IMR-90 (cell line): ENCODE measurements around the gene HACE1. TPM values are rescaled to one million over a fixed set of nuclear protein-coding genes. Genes with fewer than 3 reads are reported as not detected.

Experiments used
- ATAC-seq: fragments of 200-7000 bp; cut with Tn5 transposase; 2 replicates; pipeline ENCODE4 v1.9.1; 2020; ENCODE audit warnings: low read depth, mild to moderate bottlenecking, moderate library complexity
- BruUV-seq: library from RNA; stranded (reverse); fragments of 400-500 nt; replicated peaks from 2 replicates; lab custom pipeline; 2021; lab: Mats Ljungman, UMichigan
- CTCF ChIA-PET: fragments of 300-600 bp; formaldehyde crosslinking; extraction: SDS; loops from one replicate; lab custom pipeline; 2021; ENCODE audit warnings: antibody characterized with exemption; lab: Yijun Ruan, JAX
- POLR2A ChIA-PET: fragments of 300-600 bp; sonication (Branson Sonifier 250); formaldehyde crosslinking; loops from one replicate; lab custom pipeline; 2022; ENCODE audit warnings: antibody characterized with exemption; ENCODE audit not compliant: unreplicated experiment; lab: Charles Lee
- DNase-seq: peaks from one replicate; pipeline ENCODE4 v3.0.0; 2013
- H2AFZ ChIP-seq: replicated peaks from 2 replicates; pipeline ENCODE3; 2013; ENCODE audit warnings: low read length, mild to moderate bottlenecking; ENCODE audit not compliant: poor library complexity
- H2AK5ac ChIP-seq: 2 replicates; pipeline ENCODE4 v1.6.1; 2013; ENCODE audit warnings: low read depth, low read length, inconsistent platforms
- H2AK9ac ChIP-seq: replicated peaks from 2 replicates; pipeline ENCODE3; 2013; ENCODE audit warnings: mild to moderate bottlenecking, low read depth, low read length, moderate library complexity; ENCODE audit not compliant: poor library complexity
- H2BK120ac ChIP-seq: 2 replicates; pipeline ENCODE4 v1.6.1; 2013; ENCODE audit warnings: low read depth, low read length, inconsistent platforms
- H2BK15ac ChIP-seq: 3 replicates; pipeline ENCODE4 v1.6.1; 2013; ENCODE audit warnings: low read depth, low read length, inconsistent platforms
- H2BK20ac ChIP-seq: 2 replicates; pipeline ENCODE4 v1.6.1; 2013; ENCODE audit warnings: low read depth, mild to moderate bottlenecking, inconsistent platforms, low read length, moderate library complexity
- H2BK5ac ChIP-seq: 2 replicates; pipeline ENCODE4 v1.6.1; 2013; ENCODE audit warnings: mild to moderate bottlenecking, low read depth, low read length, inconsistent platforms; ENCODE audit not compliant: poor library complexity, severe bottlenecking
- H3K14ac ChIP-seq: replicated peaks from 2 replicates; pipeline ENCODE4 v1.6.1; 2013; ENCODE audit warnings: low read depth, low read length, inconsistent platforms
- H3K18ac ChIP-seq: 2 replicates; pipeline ENCODE4 v1.6.1; 2013; ENCODE audit warnings: low read depth, low read length, control low read depth
- H3K23ac ChIP-seq: 2 replicates; pipeline ENCODE4 v1.6.1; 2013; ENCODE audit warnings: low read depth, low read length, inconsistent platforms
- H3K27ac ChIP-seq: 2 replicates; pipeline ENCODE4 v1.5.1; 2013; ENCODE audit warnings: mild to moderate bottlenecking, control low read depth, low read length; ENCODE audit not compliant: insufficient read depth
- H3K27me3 ChIP-seq: 2 replicates; pipeline ENCODE4 v1.6.1; 2013; ENCODE audit warnings: low read length; ENCODE audit not compliant: control insufficient read depth, insufficient read depth
- H3K36me3 ChIP-seq: 2 replicates; pipeline ENCODE4 v1.6.1; 2013; ENCODE audit warnings: low read length, mixed read lengths; ENCODE audit not compliant: control insufficient read depth, insufficient read depth
- H3K4ac ChIP-seq: 2 replicates; pipeline ENCODE4 v1.6.1; 2013; ENCODE audit warnings: low read depth, low read length, inconsistent platforms
- H3K4me1 ChIP-seq: 2 replicates; pipeline ENCODE4 v1.6.1; 2013; ENCODE audit warnings: low read length, mixed read lengths; ENCODE audit not compliant: control insufficient read depth, insufficient read depth
- H3K4me2 ChIP-seq: 2 replicates; pipeline ENCODE4 v1.6.1; 2013; ENCODE audit warnings: low read depth, mild to moderate bottlenecking, control low read depth, low read length, moderate library complexity
- H3K4me3 ChIP-seq: 2 replicates; pipeline ENCODE4 v1.5.1; 2013; ENCODE audit warnings: low read depth, mild to moderate bottlenecking, control low read depth, low read length, moderate library complexity; ENCODE audit not compliant: insufficient read depth
- H3K56ac ChIP-seq: 2 replicates; pipeline ENCODE4 v1.6.1; 2013; ENCODE audit warnings: low read length, inconsistent platforms; ENCODE audit not compliant: insufficient read depth; ENCODE audit errors: extremely low read depth
- H3K79me1 ChIP-seq, 2 experiments: 2 replicates each; pipeline ENCODE4 v1.6.1; 2013; ENCODE audit warnings: low read length in 2 of 2, inconsistent platforms in 1 of 2, low read depth in 1 of 2
- H3K9ac ChIP-seq: 2 replicates; pipeline ENCODE4 v1.6.1; 2013; ENCODE audit warnings: low read depth, low read length, control low read depth
- H3K9me1 ChIP-seq: 2 replicates; pipeline ENCODE4 v1.6.1; 2013; ENCODE audit warnings: low read length, inconsistent platforms; ENCODE audit not compliant: insufficient read depth
- H3K9me3 ChIP-seq: 2 replicates; pipeline ENCODE4 v1.6.1; 2013; ENCODE audit warnings: low read length; ENCODE audit not compliant: control insufficient read depth, insufficient read depth
- H4K20me1 ChIP-seq: 2 replicates; pipeline ENCODE4 v1.6.1; 2013; ENCODE audit warnings: low read length, inconsistent platforms; ENCODE audit not compliant: insufficient read depth
- H4K5ac ChIP-seq: 2 replicates; pipeline ENCODE4 v1.6.1; 2013; ENCODE audit warnings: mild to moderate bottlenecking, low read depth, low read length, control low read depth
- H4K8ac ChIP-seq, 2 experiments: 2 replicates each; pipeline ENCODE4 v1.6.1; 2013; ENCODE audit warnings: low read depth in 2 of 2, low read length in 2 of 2, control low read depth in 1 of 2, inconsistent platforms in 1 of 2
- H4K91ac ChIP-seq: 2 replicates; pipeline ENCODE4 v1.6.1; 2013; ENCODE audit warnings: low read depth, low read length, inconsistent platforms; ENCODE audit not compliant: insufficient read depth
- CEBPB ChIP-seq: IDR thresholded peaks from 2 replicates; pipeline ENCODE4 v1.6.1; 2012; ENCODE audit warnings: low read depth, low read length, improper control_type of control experiment
- CHD1 ChIP-seq: IDR thresholded peaks from 2 replicates; pipeline ENCODE4 v1.6.1; 2012; ENCODE audit warnings: low read depth, low read length, improper control_type of control experiment
- CTCF ChIP-seq: conservative IDR thresholded peaks from 2 replicates; pipeline ENCODE4 v1.5.1; 2012; ENCODE audit warnings: mild to moderate bottlenecking, low read depth, low read length, improper control_type of control experiment
- ELK1 ChIP-seq: fragments of 150-350 bp; IDR thresholded peaks from 2 replicates; pipeline ENCODE4 v1.6.1; 2016; ENCODE audit warnings: low read depth, mild to moderate bottlenecking, low read length, moderate library complexity, borderline replicate concordance
- FOS ChIP-seq: fragments of 150-350 bp; IDR thresholded peaks from 2 replicates; pipeline ENCODE4 v1.6.1; 2016; ENCODE audit warnings: low read depth, low read length
- MAFK ChIP-seq: IDR thresholded peaks from 2 replicates; pipeline ENCODE4 v1.6.1; 2012; ENCODE audit warnings: low read depth, low read length, improper control_type of control experiment
- MAZ ChIP-seq: IDR thresholded peaks from 2 replicates; pipeline ENCODE4 v1.6.1; 2012; ENCODE audit warnings: low read depth, mild to moderate bottlenecking, low read length, improper control_type of control experiment, moderate library complexity, borderline replicate concordance
- MXI1 ChIP-seq: IDR thresholded peaks from 2 replicates; pipeline ENCODE4 v1.6.1; 2012; ENCODE audit warnings: low read depth, mild to moderate bottlenecking, low read length, moderate library complexity, borderline replicate concordance
- NFE2L2 ChIP-seq: fragments of 150-350 bp; IDR thresholded peaks from 2 replicates; pipeline ENCODE4 v1.6.1; 2016; ENCODE audit warnings: low read depth, mild to moderate bottlenecking, low read length
- POLR2A ChIP-seq: IDR thresholded peaks from 2 replicates; pipeline ENCODE4 v1.6.1; 2012; ENCODE audit warnings: mild to moderate bottlenecking, low read depth, low read length
- RCOR1 ChIP-seq: IDR thresholded peaks from 2 replicates; pipeline ENCODE4 v1.6.1; 2012; ENCODE audit warnings: mild to moderate bottlenecking, low read length, improper control_type of control experiment; ENCODE audit not compliant: insufficient replicate concordance
- RFX5 ChIP-seq: IDR thresholded peaks from 2 replicates; pipeline ENCODE4 v1.8.0; 2012; ENCODE audit warnings: low read depth, mild to moderate bottlenecking, low read length, moderate library complexity
- SMC3 ChIP-seq: fragments of 150-350 bp; IDR thresholded peaks from 2 replicates; pipeline ENCODE4 v1.6.1; 2016; ENCODE audit warnings: low read depth, mild to moderate bottlenecking, antibody characterized with exemption, low read length, moderate library complexity
- USF2 ChIP-seq: fragments of 150-350 bp; IDR thresholded peaks from 2 replicates; pipeline ENCODE4 v1.6.1; 2017; ENCODE audit warnings: mild to moderate bottlenecking, antibody characterized with exemption, low read length, low read depth
- WGBS, 2 experiments: methylation state at CpG; one replicate each; pipeline versions ENCODE4 v1.1.5 to v1.1.7; 2013; ENCODE audit warnings: missing lambda C conversion rate in 2 of 2; ENCODE audit not compliant: insufficient read length in 1 of 2; ENCODE audit errors: extremely low coverage in 2 of 2; 5-methylcytosine and 5-hydroxymethylcytosine counted together
- dilution Hi-C: fragments of 300-500 bp; cut with HindIII; formaldehyde crosslinking; loops from one replicate; pipeline ENCODE4 v1.14.3; 2018; ENCODE audit warnings: low sequenced_read_pairs; ENCODE audit not compliant: unreplicated experiment
- in situ Hi-C: fragments of 300-500 bp; cut with MboI; formaldehyde crosslinking; loops from 3 replicates; pipeline ENCODE4 v1.14.3; 2019; ENCODE audit warnings: low sequenced_read_pairs, inconsistent platforms, mixed read lengths
- intact Hi-C: fragments of 100-400 bp; cut with micrococcal nuclease; formaldehyde crosslinking; loops from 2 replicates; pipeline ENCODE4 v1.10.0; 2022
- polyA plus RNA-seq, 3 experiments: library from polyadenylated mRNA; depleted of rRNA; stranded (reverse); fragments of >200 nt; gene quantifications; 2 replicates each; pipeline ENCODE4 v1.2.3, GENCODE V29; 2012; ENCODE audit warnings: low replicate concordance in 1 of 3
- total RNA-seq: library from RNA; depleted of rRNA; stranded (reverse); fragments of >200 nt; gene quantifications from 2 replicates; pipeline ENCODE4 v1.2.3, GENCODE V29; 2012

The HACE1 gene
- total and polyA plus RNA-seq, 2 of the 4 experiments (the other 2 are of a cell fraction): 5.4 to 10.8 TPM

- intact Hi-C loops: no loop called here
- no peak overlapping the region for H3K4me2 ChIP-seq
- no peaks in the 10 kb centered on the region for H3K79me1 ChIP-seq
- no peaks in the 10 kb centered on the region for H3K9me3 ChIP-seq
- WGBS, 2 experiments: no CpG with 5 or more reads among the region's 4 CpGs
- H2AK9ac ChIP-seq: no peak overlapping the region
- H3K4ac ChIP-seq: no peak overlapping the region
- no peak overlapping the region for H2AK5ac ChIP-seq
- POLR2A ChIA-PET: no interaction called here
- CTCF ChIA-PET: no interaction called here
- no peak overlapping the region for H3K18ac ChIP-seq
- no peak overlapping the region for H2AFZ ChIP-seq
- H3K9ac ChIP-seq: no peak overlapping the region
- H2BK20ac ChIP-seq: no peak overlapping the region
- H4K91ac ChIP-seq: no peak overlapping the region
- in situ Hi-C loops: no loop called here
- no peak overlapping the region for H3K23ac ChIP-seq
- DNase-seq (no peak), ATAC-seq (no peak)
- no peak overlapping the region for H3K4me3 ChIP-seq
- H3K56ac ChIP-seq: no peak overlapping the region
- no peaks in the 10 kb centered on the region for H4K20me1 ChIP-seq
- H3K14ac ChIP-seq: no peak overlapping the region
- no peaks in the 10 kb centered on the region for H3K27me3 ChIP-seq
- TF ChIP-seq CHD1: no peak
- no peak for TF ChIP-seq USF2
- TF ChIP-seq CTCF: no peak
- TF ChIP-seq NFE2L2: peak; percentile 95
- TF ChIP-seq FOS: no peak
- no peak for TF ChIP-seq CEBPB
- no peak for TF ChIP-seq MAZ
- no peak for TF ChIP-seq RCOR1
- no peak for TF ChIP-seq MXI1
- TF ChIP-seq POLR2A: no peak
- no peak for TF ChIP-seq ELK1
- TF ChIP-seq RFX5: no peak
- TF ChIP-seq SMC3: no peak
- peak; percentile 63 for TF ChIP-seq MAFK
- H3K36me3 ChIP-seq: no peaks in the 10 kb centered on the region
- H2BK120ac ChIP-seq: no peak overlapping the region
- no TSS peak for BruUV-seq
- no peak overlapping the region for H3K27ac ChIP-seq
- H2BK5ac ChIP-seq: no peak overlapping the region
- no peak overlapping the region for H2BK15ac ChIP-seq
- dilution Hi-C loops: no loop called here
- H3K9me1 ChIP-seq: no peaks in the 10 kb centered on the region
- H4K8ac ChIP-seq: no peak overlapping the region
- H4K5ac ChIP-seq: no peak overlapping the region
- H3K4me1 ChIP-seq: no peaks in the 10 kb centered on the region
These were observed 142.9 kb downstream of the HACE1 start for GRCh38 chr6:104716858-104717257.
